GM18517 (cell line): ENCODE measurements around the gene PARD3.
A peak's percentile ranks its signal among the peaks of the same experiment; 100 is the strongest.
"Not testable (repeated sequence)": the region's sequence is repeated elsewhere in the genome, so short reads cannot be mapped to it uniquely, and the experiment has no call there.

Experiments used
- ATAC-seq: cut with Tn5 transposase; IDR thresholded peaks from one replicate; pipeline ENCODE4 v1.9.1; 2021; ENCODE audit warnings: mild to moderate bottlenecking, moderate library complexity; ENCODE audit not compliant: unreplicated experiment

The PARD3 gene

GRCh38 chr10:34800624-34801023, 14.5 kb downstream of the PARD3 start:
- no peak for ATAC-seq

GRCh38 chr10:34798654-34799053, 16.4 kb downstream of the PARD3 start:
- ATAC-seq, result no peak

- ATAC-seq, result no peak
Measured at GRCh38 chr10:34797155-34797554, 17.9 kb downstream of the PARD3 start.

GRCh38 chr10:34796133-34796532, 19.0 kb downstream of the PARD3 start:
- ATAC-seq, result no peak

- ATAC-seq, result no peak
Measured at GRCh38 chr10:34795334-34795733, 19.8 kb downstream of the PARD3 start.

GRCh38 chr10:34794835-34795234, 20.3 kb downstream of the PARD3 start:
- ATAC-seq, result no peak

GRCh38 chr10:34793581-34793980, 21.5 kb downstream of the PARD3 start:
- not testable (repeated sequence) for ATAC-seq

GRCh38 chr10:34792881-34793280, 22.2 kb downstream of the PARD3 start:
- no peak for ATAC-seq

GRCh38 chr10:34791947-34792346, 23.1 kb downstream of the PARD3 start:
- no peak for ATAC-seq

GRCh38 chr10:34791228-34791627, 23.9 kb downstream of the PARD3 start:
- no peak for ATAC-seq

- ATAC-seq, result no peak
Measured at GRCh38 chr10:34789966-34790506, 25.1 kb downstream of the PARD3 start.

- ATAC-seq, result no peak
Measured at GRCh38 chr10:34786464-34786863, 28.6 kb downstream of the PARD3 start.

GRCh38 chr10:34781711-34782110, 33.4 kb downstream of the PARD3 start:
- no peak for ATAC-seq

GRCh38 chr10:34780818-34781380, 34.2 kb downstream of the PARD3 start:
- peak; percentile 82 for ATAC-seq

- no peak for ATAC-seq
Measured at GRCh38 chr10:34778237-34778636, 36.9 kb downstream of the PARD3 start.

- no peak for ATAC-seq
Measured at GRCh38 chr10:34776090-34776690, 38.9 kb downstream of the PARD3 start.

GRCh38 chr10:34775044-34775637, 40.0 kb downstream of the PARD3 start:
- no peak for ATAC-seq

GRCh38 chr10:34773636-34774630, 41.2 kb downstream of the PARD3 start:
- no peak for ATAC-seq

- ATAC-seq, result no peak
Measured at GRCh38 chr10:34771525-34771924, 43.6 kb downstream of the PARD3 start.

- no peak for ATAC-seq
Measured at GRCh38 chr10:34771106-34771505, 44.0 kb downstream of the PARD3 start.

GRCh38 chr10:34769899-34770298, 45.2 kb downstream of the PARD3 start:
- no peak for ATAC-seq
